Measurements from ENCODE around the gene CAST. TPM values are rescaled to one million over a fixed set of nuclear protein-coding genes. Genes with fewer than 3 reads are reported as not detected.

CAST gene
- total and polyA plus RNA-seq, 2 donors (not counting 1 experiment from before 2014, with no cell fraction given), result 41.0 to 231 TPM

DNA sequence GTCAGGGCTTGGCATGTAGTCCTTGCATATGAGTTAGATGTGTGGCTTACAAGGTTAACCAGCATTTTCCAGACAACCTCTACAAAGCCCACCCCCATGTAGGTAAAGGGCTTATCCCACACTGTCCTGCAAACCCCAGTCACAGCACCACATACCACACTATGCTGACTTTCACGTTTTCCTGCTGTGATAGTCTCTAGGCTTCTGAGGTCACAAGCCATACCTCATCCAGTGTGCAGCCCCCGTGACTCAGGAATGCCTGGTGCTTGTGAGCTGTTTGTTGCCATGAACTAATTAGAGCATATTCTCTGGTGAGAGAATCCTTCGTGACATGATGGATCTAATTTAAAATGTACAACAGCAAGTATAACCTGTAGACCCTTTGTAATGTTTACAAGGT, 94.8 kb downstream of the CAST start:
- H3K36me3 ChIP-seq (replicated peaks in 1 of 2; ENCODE audit: control extremely low read depth in 1 of 2, control insufficient read depth in 1 of 2, extremely low read depth in 1 of 2, insufficient read depth in 2 of 2, low read length in 1 of 2), result peaks cover 0 to 68% of the 10 kb centered on the region in 2 experiments
- no peak overlapping the region for H2AFZ ChIP-seq (ENCODE audit: insufficient read depth, low read depth, low read length, poor library complexity, severe bottlenecking)
- no peak overlapping the region for H3K4me3 ChIP-seq (ENCODE audit: control extremely low read depth in 1 of 5, extremely low read depth in 1 of 5, insufficient read depth in 1 of 5, low read depth in 2 of 5, low read length in 4 of 5)
- WGBS (ENCODE audit: insufficient coverage), result 100% methylated on average over 1 of the region's 3 CpGs
- Mint-ChIP-seq H3K9me3 (ENCODE audit: insufficient read depth) (no peaks in the 10 kb centered on the region), H3K27ac (no peak overlapping the region), H3K27me3 (no peaks in the 10 kb centered on the region), H3K4me3 (no peak overlapping the region), H3K4me1 (no peaks in the 10 kb centered on the region)
- no peaks in the 10 kb centered on the region for H3K79me2 ChIP-seq (ENCODE audit: control insufficient read depth, insufficient read depth, low read length)
- POLR2A ChIA-PET, result no interaction called here
- H3K9ac ChIP-seq (ENCODE audit: low read length), result no peak overlapping the region
- intact Hi-C loops (cut with micrococcal nuclease), result loop anchor here (10.0 kb wide), 1 partner anchor 778 kb away; no protein-coding TSS in a partner anchor
- TF ChIP-seq, protein P1, sequence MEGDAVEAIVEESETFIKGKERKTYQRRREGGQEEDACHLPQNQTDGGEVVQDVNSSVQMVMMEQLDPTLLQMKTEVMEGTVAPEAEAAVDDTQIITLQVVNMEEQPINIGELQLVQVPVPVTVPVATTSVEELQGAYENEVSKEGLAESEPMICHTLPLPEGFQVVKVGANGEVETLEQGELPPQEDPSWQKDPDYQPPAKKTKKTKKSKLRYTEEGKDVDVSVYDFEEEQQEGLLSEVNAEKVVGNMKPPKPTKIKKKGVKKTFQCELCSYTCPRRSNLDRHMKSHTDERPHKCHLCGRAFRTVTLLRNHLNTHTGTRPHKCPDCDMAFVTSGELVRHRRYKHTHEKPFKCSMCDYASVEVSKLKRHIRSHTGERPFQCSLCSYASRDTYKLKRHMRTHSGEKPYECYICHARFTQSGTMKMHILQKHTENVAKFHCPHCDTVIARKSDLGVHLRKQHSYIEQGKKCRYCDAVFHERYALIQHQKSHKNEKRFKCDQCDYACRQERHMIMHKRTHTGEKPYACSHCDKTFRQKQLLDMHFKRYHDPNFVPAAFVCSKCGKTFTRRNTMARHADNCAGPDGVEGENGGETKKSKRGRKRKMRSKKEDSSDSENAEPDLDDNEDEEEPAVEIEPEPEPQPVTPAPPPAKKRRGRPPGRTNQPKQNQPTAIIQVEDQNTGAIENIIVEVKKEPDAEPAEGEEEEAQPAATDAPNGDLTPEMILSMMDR (IDR thresholded peaks at IDR 0.05), result no peak
- no peak for TF ChIP-seq EZH2 (IDR thresholded peaks at IDR 0.05; ENCODE audit: borderline replicate concordance, insufficient read depth, low read depth, low read length, poor library complexity, severe bottlenecking)
- no peak overlapping the region for H3K4me2 ChIP-seq (replicated peaks; ENCODE audit: low read depth, low read length, poor library complexity, severe bottlenecking)
- peaks cover 9% of the 10 kb centered on the region for H4K20me1 ChIP-seq (ENCODE audit: control insufficient read depth, insufficient read depth, low read length, poor library complexity, severe bottlenecking)
- ATAC-seq (ENCODE audit: low read depth) (no peak), DNase-seq (no peak)
- no peaks in the 10 kb centered on the region for H3K4me1 ChIP-seq (ENCODE audit: control insufficient read depth in 2 of 2, insufficient read depth in 2 of 2, low read length in 2 of 2)
- no peaks in the 10 kb centered on the region for H3K27me3 ChIP-seq (replicated peaks in 1 of 4; ENCODE audit: control extremely low read depth in 1 of 4, control insufficient read depth in 3 of 4, insufficient read depth in 4 of 4, low read length in 3 of 4)
- H3K27ac ChIP-seq (ENCODE audit: low read length in 2 of 2), result no peak overlapping the region
- CTCF ChIA-PET, result interaction anchor here (1.5 to 3.0 kb wide), 2 partner anchors 13 to 405 kb away, joined by 5 to 12 read pairs; no protein-coding TSS in a partner anchor
- no peaks in the 10 kb centered on the region for H3K9me3 ChIP-seq (ENCODE audit: control extremely low read depth in 1 of 3, control insufficient read depth in 2 of 3, insufficient read depth in 1 of 3, low read length in 2 of 3)

GRCh38 chr5:96758621-96759020, 96.4 kb downstream of the CAST start:
- ATAC-seq (ENCODE audit: low read depth) (no peak), DNase-seq (no peak)
- no peaks in the 10 kb centered on the region for H3K27me3 ChIP-seq (replicated peaks in 1 of 4; ENCODE audit: control extremely low read depth in 1 of 4, control insufficient read depth in 3 of 4, insufficient read depth in 4 of 4, low read length in 3 of 4)
- H3K4me1 ChIP-seq (ENCODE audit: control insufficient read depth in 2 of 2, insufficient read depth in 2 of 2, low read length in 2 of 2), result no peaks in the 10 kb centered on the region
- H3K27ac Mint-ChIP-seq, result peak overlapping the region; percentile 53
- ChIA-PET POLR2A (no interaction called here), CTCF (interaction anchor here (1.0 to 3.0 kb wide), 3 partner anchors 12 to 403 kb away, joined by 3 to 12 read pairs (median 5); no protein-coding TSS in a partner anchor)
- H3K36me3 ChIP-seq (replicated peaks in 1 of 2; ENCODE audit: control extremely low read depth in 1 of 2, control insufficient read depth in 1 of 2, extremely low read depth in 1 of 2, insufficient read depth in 2 of 2, low read length in 1 of 2), result peaks cover 0 to 67% of the 10 kb centered on the region in 2 experiments
- no peaks in the 10 kb centered on the region for H3K4me1 Mint-ChIP-seq
- no peaks in the 10 kb centered on the region for H3K79me2 ChIP-seq (ENCODE audit: control insufficient read depth, insufficient read depth, low read length)
- WGBS (ENCODE audit: insufficient coverage), result 100% methylated on average over 1 of the region's 4 CpGs
- TF ChIP-seq, protein P1 (IDR thresholded peaks at IDR 0.05), result no peak
- TF ChIP-seq EZH2 (IDR thresholded peaks at IDR 0.05; ENCODE audit: borderline replicate concordance, insufficient read depth, low read depth, low read length, poor library complexity, severe bottlenecking), result no peak
- no peak overlapping the region for H3K4me3 Mint-ChIP-seq
- no peak overlapping the region for H3K4me3 ChIP-seq (ENCODE audit: control extremely low read depth in 1 of 5, extremely low read depth in 1 of 5, insufficient read depth in 1 of 5, low read depth in 2 of 5, low read length in 4 of 5)
- H3K27ac ChIP-seq (ENCODE audit: low read length in 2 of 2), result no peak overlapping the region
- no peak overlapping the region for H2AFZ ChIP-seq (ENCODE audit: insufficient read depth, low read depth, low read length, poor library complexity, severe bottlenecking)
- H3K4me2 ChIP-seq (replicated peaks; ENCODE audit: low read depth, low read length, poor library complexity, severe bottlenecking), result no peak overlapping the region
- H3K27me3 Mint-ChIP-seq, result no peaks in the 10 kb centered on the region
- H3K9me3 Mint-ChIP-seq (ENCODE audit: insufficient read depth), result no peaks in the 10 kb centered on the region
- H4K20me1 ChIP-seq (ENCODE audit: control insufficient read depth, insufficient read depth, low read length, poor library complexity, severe bottlenecking), result no peaks in the 10 kb centered on the region
- intact Hi-C loops (cut with micrococcal nuclease), result loop anchor here (10.0 kb wide), 1 partner anchor 776 kb away; no protein-coding TSS in a partner anchor
- no peaks in the 10 kb centered on the region for H3K9me3 ChIP-seq (ENCODE audit: control extremely low read depth in 1 of 3, control insufficient read depth in 2 of 3, insufficient read depth in 1 of 3, low read length in 2 of 3)
- H3K9ac ChIP-seq (ENCODE audit: low read length), result no peak overlapping the region
